HPDE6-E6E7 (cell line): ENCODE results near the gene LRRC8B.
A peak's percentile ranks its signal among the peaks of the same experiment; 100 is the strongest.
"Not testable (repeated sequence)": the region's sequence is repeated elsewhere in the genome, so short reads cannot be mapped to it uniquely, and the experiment has no call there.

Experiments
- DNase-seq: peaks from one replicate; pipeline ENCODE4 v3.0.0; 2011; ENCODE audit warnings: missing footprints; ENCODE audit errors: extremely low spot score

Gene LRRC8B

GRCh38 chr1:89608319-89608983 lies 83.8 kb downstream of the LRRC8B start:
- DNase-seq = no peak

GRCh38 chr1:89608984-89609725 lies 84.5 kb downstream of the LRRC8B start:
- no peak for DNase-seq

GRCh38 chr1:89609781-89610456 lies 85.3 kb downstream of the LRRC8B start:
- no peak for DNase-seq

- DNase-seq = no peak
These were observed 85.9 kb downstream of the LRRC8B start for GRCh38 chr1:89610457-89611011.

- no peak for DNase-seq
These were observed 87.1 kb downstream of the LRRC8B start for GRCh38 chr1:89611721-89612120.

- DNase-seq = no peak
These were observed 89.3 kb downstream of the LRRC8B start for GRCh38 chr1:89613928-89614327.

- no peak for DNase-seq
These were observed 91.3 kb downstream of the LRRC8B start for GRCh38 chr1:89615676-89616598.

GRCh38 chr1:89616844-89617627 lies 92.4 kb downstream of the LRRC8B start:
- no peak for DNase-seq

- DNase-seq = no peak
These were observed 96.0 kb downstream of the LRRC8B start for GRCh38 chr1:89620664-89621063.

GRCh38 chr1:89622895-89623294 lies 98.3 kb downstream of the LRRC8B start:
- no peak for DNase-seq

- DNase-seq = no peak
These were observed 99.7 kb downstream of the LRRC8B start for GRCh38 chr1:89624314-89624713.

GRCh38 chr1:89624715-89625323 lies 100.2 kb downstream of the LRRC8B start:
- no peak for DNase-seq

GRCh38 chr1:89627596-89627962 lies 103.0 kb downstream of the LRRC8B start:
- DNase-seq = no peak

- no peak for DNase-seq
These were observed 104.5 kb downstream of the LRRC8B start for GRCh38 chr1:89629146-89629545.

- DNase-seq = not testable (repeated sequence)
These were observed 105.0 kb downstream of the LRRC8B start for GRCh38 chr1:89629600-89629999.

- DNase-seq = no peak
These were observed 105.4 kb downstream of the LRRC8B start for GRCh38 chr1:89630048-89630447.

GRCh38 chr1:89631816-89632656 lies 107.4 kb downstream of the LRRC8B start:
- DNase-seq = no peak

- peak; percentile 66 for DNase-seq
These were observed 108.1 kb downstream of the LRRC8B start, which contains the start of gene LRRC8C for GRCh38 chr1:89632657-89633247. Gene LRRC8C, plus strand, starts transcription at chr1:89633120. Its CDS starts 53,354 bp downstream, at chr1:89686474.
